GM18867 (cell line): Measurements from ENCODE around the gene CACNA1E.

Source experiments
- ATAC-seq: cut with Tn5 transposase; IDR thresholded peaks from one replicate; pipeline ENCODE4 v1.9.1; 2021; ENCODE audit warnings: mild to moderate bottlenecking, moderate library complexity; ENCODE audit not compliant: unreplicated experiment

CACNA1E gene

GRCh38 chr1:181674617-181675016 lies 191.3 kb downstream of the CACNA1E start:
- no peak for ATAC-seq

DNA sequence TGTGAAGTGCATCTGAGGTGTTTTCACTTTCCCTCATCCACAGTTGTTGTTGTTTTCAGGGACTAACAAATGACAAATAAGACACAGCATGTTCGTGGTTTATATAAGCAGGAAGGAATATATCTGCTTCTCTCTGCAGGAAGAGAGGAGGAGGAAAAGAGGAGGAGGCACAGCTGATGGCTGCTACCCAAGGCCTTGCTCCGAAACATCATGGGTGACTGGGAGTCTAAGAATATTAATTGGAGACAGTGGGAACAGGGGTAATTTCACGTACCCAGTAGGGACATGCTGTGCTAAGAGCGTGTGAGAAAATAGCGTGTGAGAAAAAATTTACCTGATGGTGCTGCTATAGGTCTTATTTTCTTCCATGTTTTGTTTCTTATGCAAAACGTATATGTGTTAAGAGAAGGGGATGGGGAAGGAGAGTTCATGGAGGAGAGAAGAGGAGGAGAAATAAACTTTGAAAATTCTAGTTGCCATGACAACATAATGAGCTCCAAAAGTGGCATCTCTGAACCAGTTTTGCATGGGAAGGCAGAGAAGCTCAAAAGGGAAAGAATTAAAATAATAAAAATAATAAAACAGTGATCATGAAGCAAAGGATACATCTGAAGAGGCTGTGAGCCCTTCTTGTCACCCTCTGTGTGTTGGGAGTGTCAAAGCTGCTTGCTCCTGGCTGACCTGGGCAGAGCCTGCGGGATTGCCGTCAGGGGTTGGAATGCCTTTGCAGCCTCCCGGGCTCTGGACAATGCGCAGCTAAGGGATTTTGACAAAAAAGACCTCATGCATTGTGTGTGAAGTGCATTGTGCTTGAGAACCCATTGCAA lies 192.0 kb downstream of the CACNA1E start:
- ATAC-seq: no peak

- no peak for ATAC-seq
These were observed 192.5 kb downstream of the CACNA1E start for GRCh38 chr1:181675918-181676190.

- peak; percentile 78 for ATAC-seq
These were observed 193.0 kb downstream of the CACNA1E start for GRCh38 chr1:181676269-181676668.

DNA sequence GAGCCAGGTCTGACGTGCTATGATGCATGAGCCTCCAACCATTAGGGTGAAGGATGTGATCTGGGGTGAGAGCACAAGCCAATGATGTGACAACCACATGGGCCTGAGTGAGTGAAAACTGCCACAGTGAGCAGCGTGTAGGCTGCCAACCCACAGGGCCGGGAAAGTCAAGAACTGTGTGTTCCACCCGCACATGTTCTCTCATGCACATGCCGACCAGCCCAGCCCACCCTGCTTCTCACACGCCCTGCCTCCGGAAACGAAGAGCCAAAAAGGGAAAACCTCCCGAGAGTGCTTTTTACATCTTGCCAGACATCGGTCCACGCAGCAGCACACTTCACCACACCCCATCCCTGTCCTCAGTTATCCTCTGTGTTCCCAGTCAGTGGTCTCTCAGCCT lies 197.0 kb downstream of the CACNA1E start:
- no peak for ATAC-seq

- ATAC-seq: no peak
These were observed 197.6 kb downstream of the CACNA1E start for GRCh38 chr1:181680871-181681270.

DNA sequence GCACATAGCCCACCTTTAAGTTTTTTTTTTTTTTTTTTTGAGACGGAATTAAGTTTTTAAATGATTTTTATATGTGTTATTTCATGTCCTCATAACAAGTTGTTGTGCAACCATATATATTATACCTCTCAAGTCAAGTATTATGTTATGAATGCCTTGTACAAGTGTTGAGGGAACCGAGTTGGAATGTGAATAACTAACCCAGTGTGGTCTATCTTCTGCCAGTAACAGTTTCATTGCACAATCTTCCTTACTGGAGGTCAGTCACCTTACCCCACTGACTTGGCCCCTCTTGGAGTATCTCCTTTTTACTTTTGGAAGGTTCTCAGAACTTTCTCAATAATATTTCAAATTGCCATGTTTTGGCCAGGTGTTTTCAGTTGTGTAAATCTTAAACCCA lies 201.9 kb downstream of the CACNA1E start:
- ATAC-seq: no peak

- no peak for ATAC-seq
These were observed 218.6 kb downstream of the CACNA1E start for GRCh38 chr1:181701891-181702290.

- no peak for ATAC-seq
These were observed 221.2 kb downstream of the CACNA1E start for GRCh38 chr1:181704546-181704945.

DNA sequence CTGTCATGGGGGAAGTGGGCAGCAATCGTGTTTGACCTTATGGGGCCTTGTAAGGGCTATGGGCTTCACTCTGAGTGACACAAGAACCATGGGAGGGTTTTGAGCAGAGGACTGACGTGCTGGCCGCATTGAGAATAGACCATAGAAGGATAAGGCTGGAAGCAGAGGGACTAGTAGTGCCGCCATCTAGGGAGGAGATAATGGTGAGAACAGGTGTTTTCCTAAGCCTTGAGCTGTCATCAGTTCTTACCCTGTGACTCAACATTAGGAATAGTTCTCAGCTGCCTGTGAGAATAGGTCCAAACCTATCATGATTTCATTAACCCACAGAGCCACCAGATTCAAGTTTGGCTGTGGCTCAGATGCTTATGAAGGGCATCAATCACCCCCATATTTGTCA lies 228.5 kb downstream of the CACNA1E start:
- no peak for ATAC-seq

GRCh38 chr1:181712711-181713110 lies 229.4 kb downstream of the CACNA1E start:
- ATAC-seq: no peak

DNA sequence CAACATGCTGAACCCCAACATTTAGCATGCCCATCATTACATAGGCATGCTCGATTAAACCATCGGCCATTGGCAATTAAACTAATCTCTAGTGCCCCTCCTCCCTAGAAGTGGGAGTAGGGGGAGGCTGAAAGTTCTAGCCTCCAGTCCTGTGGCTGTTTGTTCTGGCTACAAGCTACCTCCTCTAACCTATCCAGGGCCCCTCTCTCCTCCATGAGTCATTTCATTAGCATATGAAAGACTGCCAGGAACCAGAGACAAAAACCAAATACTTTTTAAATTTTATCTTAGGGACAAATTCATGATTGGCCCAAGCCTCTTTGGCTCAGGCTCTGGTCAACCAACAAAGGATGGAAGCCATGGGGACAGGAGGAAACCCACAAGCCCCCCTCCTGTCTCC lies 231.1 kb downstream of the CACNA1E start:
- no peak for ATAC-seq

DNA sequence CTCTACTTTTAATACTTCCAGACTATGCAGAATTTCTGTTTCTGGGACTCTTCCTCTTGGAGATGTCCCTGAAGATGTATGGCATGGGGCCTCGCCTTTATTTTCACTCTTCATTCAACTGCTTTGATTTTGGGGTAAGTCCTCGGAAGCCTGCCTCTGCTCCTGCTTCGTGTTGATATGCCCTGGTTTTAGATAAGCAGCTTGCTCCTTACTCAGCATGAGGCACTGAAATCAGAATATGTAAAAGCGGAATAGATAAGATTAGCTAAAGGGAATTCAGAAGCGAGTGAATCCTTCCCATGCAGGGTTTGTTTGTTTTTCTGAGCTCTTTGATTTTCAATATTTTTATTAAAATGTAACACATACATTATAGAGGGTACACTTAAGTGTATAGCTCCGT lies 234.7 kb downstream of the CACNA1E start:
- ATAC-seq: no peak

GRCh38 chr1:181726320-181727012 lies 243.1 kb downstream of the CACNA1E start:
- ATAC-seq: no peak

DNA sequence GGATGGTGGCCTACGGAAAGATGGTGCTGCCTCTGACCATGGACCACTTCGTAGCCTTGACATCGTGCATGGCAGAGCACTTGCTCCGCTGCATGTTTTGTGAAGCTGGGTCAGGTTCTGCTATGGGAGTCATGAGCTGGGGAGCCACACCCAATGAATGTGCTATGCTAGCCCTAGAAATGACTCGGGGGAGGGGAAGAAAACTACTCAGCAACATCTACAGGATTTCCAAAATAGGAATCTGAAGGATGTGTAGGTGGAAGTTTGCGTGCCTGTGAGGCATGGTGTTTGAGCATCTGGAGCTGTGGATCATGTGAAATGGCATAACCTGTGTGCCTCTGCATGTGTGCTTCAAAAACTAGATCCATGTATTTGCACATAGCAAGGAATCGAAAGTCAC lies 247.3 kb downstream of the CACNA1E start:
- ATAC-seq: no peak

GRCh38 chr1:181732218-181732990 lies 249.1 kb downstream of the CACNA1E start:
- no peak for ATAC-seq

GRCh38 chr1:181733486-181733885 lies 250.2 kb downstream of the CACNA1E start:
- no peak for ATAC-seq

DNA sequence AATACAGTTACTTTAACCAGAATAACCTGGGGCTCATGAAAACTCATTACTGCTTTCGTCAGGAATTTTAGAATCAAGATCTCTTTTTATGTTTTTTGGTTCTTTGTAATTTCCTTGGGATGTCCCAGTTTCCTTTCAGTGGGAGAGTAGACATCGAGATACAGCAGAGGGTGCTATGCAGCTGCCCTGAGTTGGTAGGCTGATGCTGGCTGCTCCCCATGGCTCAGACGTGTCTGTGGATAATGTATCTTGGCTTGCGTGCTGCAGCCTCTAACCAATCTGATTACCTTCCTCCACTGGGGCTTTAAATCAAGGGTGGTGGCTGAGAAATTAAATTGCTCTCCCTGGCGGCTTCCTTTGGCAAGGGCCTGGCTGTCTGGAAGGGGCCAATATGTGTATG lies 253.7 kb downstream of the CACNA1E start:
- no peak for ATAC-seq

DNA sequence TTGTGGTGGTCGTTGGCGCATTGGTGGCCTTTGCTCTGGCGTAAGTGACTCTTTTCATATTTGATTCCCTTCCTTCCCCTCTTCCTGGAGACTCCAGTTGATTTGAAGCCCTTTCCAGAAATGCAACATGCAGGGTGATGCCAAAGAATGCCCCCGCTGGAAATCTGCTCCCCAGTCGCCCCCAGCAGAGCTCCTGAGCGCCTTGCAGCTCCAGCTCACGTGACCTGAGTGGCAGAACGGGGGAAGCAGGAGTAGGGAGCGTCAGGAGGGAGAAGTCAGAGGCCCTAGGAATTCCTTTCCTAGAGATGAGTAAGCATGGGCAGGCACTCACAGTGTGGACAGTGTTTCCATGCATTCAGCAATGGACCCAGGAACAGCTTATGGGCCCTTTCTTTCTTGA lies 255.9 kb downstream of the CACNA1E start:
- ATAC-seq: no peak

DNA sequence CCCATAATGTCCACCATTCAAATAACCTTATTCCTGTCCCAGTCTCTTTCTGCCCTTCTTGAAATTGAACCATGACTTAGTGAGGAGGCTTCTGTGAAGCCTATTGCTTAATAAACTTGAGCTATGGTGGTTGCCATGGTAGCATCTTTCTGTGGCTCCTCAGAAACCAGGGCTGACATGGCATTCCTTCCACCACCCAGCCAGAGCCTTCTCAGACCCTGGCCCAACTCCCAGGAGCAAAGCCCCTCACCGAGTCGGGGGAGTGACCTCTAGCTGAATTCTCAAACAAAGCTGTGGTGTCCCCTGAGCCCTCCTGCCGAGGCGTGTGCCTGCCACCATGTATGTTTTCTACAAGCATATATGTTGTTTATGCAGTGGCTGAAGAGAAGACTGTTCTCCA lies 259.1 kb downstream of the CACNA1E start:
- no peak for ATAC-seq

- ATAC-seq: no peak
These were observed 260.6 kb downstream of the CACNA1E start for GRCh38 chr1:181743878-181744312.

GRCh38 chr1:181746224-181746623 lies 262.9 kb downstream of the CACNA1E start:
- no peak for ATAC-seq
